Measurements from ENCODE around the gene VASH2.
"Not testable (repeated sequence)": the region's sequence is repeated elsewhere in the genome, so short reads cannot be mapped to it uniquely, and the experiment has no call there.

Gene VASH2

GRCh38 chr1:212913638-212914037 is 36.7 kb upstream of the VASH2 start:
- H4K8ac ChIP-seq (ENCODE audit: low read length); H3K36me3 ChIP-seq (ENCODE audit: control insufficient read depth in 1 of 2, insufficient read depth in 2 of 2, low read depth in 1 of 2, low read length in 2 of 2); H3K4ac ChIP-seq (ENCODE audit: low read depth in 1 of 2, low read length in 2 of 2); H4K91ac ChIP-seq (ENCODE audit: low read length); H3K18ac ChIP-seq (ENCODE audit: low read depth in 1 of 2, low read length in 2 of 2); H3K14ac ChIP-seq (ENCODE audit: low read length in 2 of 2); H3K9ac ChIP-seq (ENCODE audit: low read length); H2BK120ac ChIP-seq (ENCODE audit: low read depth, low read length); H3K27me3 ChIP-seq (ENCODE audit: control insufficient read depth in 1 of 2, insufficient read depth in 1 of 2, low read length in 2 of 2); DNase-seq; H2AK5ac ChIP-seq (ENCODE audit: low read length, severe bottlenecking); H3K23ac ChIP-seq (ENCODE audit: low read length in 2 of 2); H2BK5ac ChIP-seq (ENCODE audit: low read depth, low read length, poor library complexity, severe bottlenecking); H3K4me2 ChIP-seq (ENCODE audit: low read length, poor library complexity, severe bottlenecking); H3K4me3 ChIP-seq (ENCODE audit: insufficient read depth in 1 of 2, low read depth in 1 of 2, low read length in 2 of 2); H2BK15ac ChIP-seq (ENCODE audit: low read depth, poor library complexity, severe bottlenecking); H2BK12ac ChIP-seq (ENCODE audit: low read length in 2 of 2); H3K9me3 ChIP-seq (ENCODE audit: control insufficient read depth, low read length); H3K79me1 ChIP-seq (replicated peaks; ENCODE audit: low read length, poor library complexity, severe bottlenecking); H3K4me1 ChIP-seq (ENCODE audit: control insufficient read depth, insufficient read depth, low read depth, low read length); H3K27ac ChIP-seq (ENCODE audit: low read length, poor library complexity, severe bottlenecking); H2AFZ ChIP-seq (ENCODE audit: low read depth, low read length): not testable (repeated sequence)
- 60% methylated on average over 1 of the region's 3 CpGs for WGBS

DNA sequence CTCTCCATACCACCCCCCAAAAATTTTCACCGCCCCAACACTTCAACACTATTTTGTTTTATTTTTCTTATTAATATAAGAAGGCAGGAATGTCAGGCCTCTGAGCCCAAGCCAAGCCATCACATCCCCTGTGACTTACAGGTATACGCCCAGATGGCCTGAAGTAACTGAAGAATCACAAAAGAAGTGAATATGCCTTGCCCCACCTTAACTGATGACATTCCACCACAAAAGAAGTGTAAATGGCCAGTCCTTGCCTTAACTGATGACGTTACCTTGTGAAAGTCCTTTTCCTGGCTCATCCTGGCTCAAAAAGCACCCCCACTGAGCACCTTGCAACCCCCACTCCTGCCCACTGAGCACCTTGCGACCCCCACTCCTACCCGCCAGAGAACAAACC is 36.2 kb upstream of the VASH2 start:
- not testable (repeated sequence) for H3K9me3 ChIP-seq (ENCODE audit: control insufficient read depth, low read length); H3K23ac ChIP-seq (ENCODE audit: low read length in 2 of 2); H3K27me3 ChIP-seq (ENCODE audit: control insufficient read depth in 1 of 2, insufficient read depth in 1 of 2, low read length in 2 of 2); H3K9ac ChIP-seq (ENCODE audit: low read length); DNase-seq; H3K4me1 ChIP-seq (ENCODE audit: control insufficient read depth, insufficient read depth, low read depth, low read length); H3K18ac ChIP-seq (ENCODE audit: low read depth in 1 of 2, low read length in 2 of 2); H4K8ac ChIP-seq (ENCODE audit: low read length); H3K79me1 ChIP-seq (replicated peaks; ENCODE audit: low read length, poor library complexity, severe bottlenecking); H2AK5ac ChIP-seq (ENCODE audit: low read length, severe bottlenecking); H3K14ac ChIP-seq (ENCODE audit: low read length in 2 of 2); H2BK12ac ChIP-seq (ENCODE audit: low read length in 2 of 2); H3K27ac ChIP-seq (ENCODE audit: low read length, poor library complexity, severe bottlenecking); H2BK5ac ChIP-seq (ENCODE audit: low read depth, low read length, poor library complexity, severe bottlenecking); H3K36me3 ChIP-seq (ENCODE audit: control insufficient read depth in 1 of 2, insufficient read depth in 2 of 2, low read depth in 1 of 2, low read length in 2 of 2); H3K4me2 ChIP-seq (ENCODE audit: low read length, poor library complexity, severe bottlenecking); H2BK15ac ChIP-seq (ENCODE audit: low read depth, poor library complexity, severe bottlenecking); H2AFZ ChIP-seq (ENCODE audit: low read depth, low read length); H4K91ac ChIP-seq (ENCODE audit: low read length); H3K4me3 ChIP-seq (ENCODE audit: insufficient read depth in 1 of 2, low read depth in 1 of 2, low read length in 2 of 2); H3K4ac ChIP-seq (ENCODE audit: low read depth in 1 of 2, low read length in 2 of 2); H2BK120ac ChIP-seq (ENCODE audit: low read depth, low read length)
- WGBS = 69% methylated on average over 3 of the region's 5 CpGs

DNA sequence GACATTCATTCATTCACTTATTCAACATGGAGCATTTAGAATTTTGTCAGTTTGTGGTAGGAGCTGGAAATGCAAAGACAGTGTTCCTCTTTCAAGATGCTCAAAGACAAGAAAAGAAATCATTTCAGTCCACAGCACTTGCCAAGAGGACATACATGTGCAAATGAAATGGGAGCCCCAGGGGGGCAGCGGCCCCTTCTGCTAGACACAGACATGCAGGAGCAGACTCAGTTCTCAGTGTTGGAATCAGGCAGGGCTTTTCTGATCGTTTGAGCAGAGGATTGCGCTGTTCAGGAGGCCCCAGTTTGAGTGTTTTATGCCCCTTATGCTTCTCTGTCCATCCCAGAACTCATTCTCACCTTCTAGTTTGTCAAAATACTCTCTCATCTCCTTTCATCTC is 35.6 kb upstream of the VASH2 start:
- Histone ChIP-seq H3K9ac (ENCODE audit: low read length) (no peak overlapping the region), H2BK5ac (ENCODE audit: low read depth, low read length, poor library complexity, severe bottlenecking) (no peak overlapping the region), H3K18ac (ENCODE audit: low read depth in 1 of 2, low read length in 2 of 2) (no peak overlapping the region), H3K9me3 (ENCODE audit: control insufficient read depth, low read length) (no peaks in the 10 kb centered on the region), H2AFZ (ENCODE audit: low read depth, low read length) (no peak overlapping the region), H3K79me1 (replicated peaks; ENCODE audit: low read length, poor library complexity, severe bottlenecking) (no peaks in the 10 kb centered on the region), H2BK120ac (ENCODE audit: low read depth, low read length) (no peak overlapping the region), H4K91ac (ENCODE audit: low read length) (no peak overlapping the region), H4K8ac (ENCODE audit: low read length) (no peak overlapping the region), H3K27me3 (ENCODE audit: control insufficient read depth in 1 of 2, insufficient read depth in 1 of 2, low read length in 2 of 2) (peaks cover 0 to 10% of the 10 kb centered on the region in 2 experiments), H2BK15ac (ENCODE audit: low read depth, poor library complexity, severe bottlenecking) (no peak overlapping the region), H3K27ac (ENCODE audit: low read length, poor library complexity, severe bottlenecking) (no peak overlapping the region), H3K4me3 (ENCODE audit: insufficient read depth in 1 of 2, low read depth in 1 of 2, low read length in 2 of 2) (no peak overlapping the region), H3K14ac (ENCODE audit: low read length in 2 of 2) (no peak overlapping the region), H3K4me2 (ENCODE audit: low read length, poor library complexity, severe bottlenecking) (no peak overlapping the region), H3K23ac (ENCODE audit: low read length in 2 of 2) (no peak overlapping the region), H2BK12ac (ENCODE audit: low read length in 2 of 2) (no peak overlapping the region), H3K4me1 (ENCODE audit: control insufficient read depth, insufficient read depth, low read depth, low read length) (peaks cover 6% of the 10 kb centered on the region), H3K4ac (ENCODE audit: low read depth in 1 of 2, low read length in 2 of 2) (no peak overlapping the region), H3K36me3 (ENCODE audit: control insufficient read depth in 1 of 2, insufficient read depth in 2 of 2, low read depth in 1 of 2, low read length in 2 of 2) (no peaks in the 10 kb centered on the region), H2AK5ac (ENCODE audit: low read length, severe bottlenecking) (no peak overlapping the region)
- DNase-seq = no peak
- WGBS = 51% methylated on average over 3 of the region's 3 CpGs

DNA sequence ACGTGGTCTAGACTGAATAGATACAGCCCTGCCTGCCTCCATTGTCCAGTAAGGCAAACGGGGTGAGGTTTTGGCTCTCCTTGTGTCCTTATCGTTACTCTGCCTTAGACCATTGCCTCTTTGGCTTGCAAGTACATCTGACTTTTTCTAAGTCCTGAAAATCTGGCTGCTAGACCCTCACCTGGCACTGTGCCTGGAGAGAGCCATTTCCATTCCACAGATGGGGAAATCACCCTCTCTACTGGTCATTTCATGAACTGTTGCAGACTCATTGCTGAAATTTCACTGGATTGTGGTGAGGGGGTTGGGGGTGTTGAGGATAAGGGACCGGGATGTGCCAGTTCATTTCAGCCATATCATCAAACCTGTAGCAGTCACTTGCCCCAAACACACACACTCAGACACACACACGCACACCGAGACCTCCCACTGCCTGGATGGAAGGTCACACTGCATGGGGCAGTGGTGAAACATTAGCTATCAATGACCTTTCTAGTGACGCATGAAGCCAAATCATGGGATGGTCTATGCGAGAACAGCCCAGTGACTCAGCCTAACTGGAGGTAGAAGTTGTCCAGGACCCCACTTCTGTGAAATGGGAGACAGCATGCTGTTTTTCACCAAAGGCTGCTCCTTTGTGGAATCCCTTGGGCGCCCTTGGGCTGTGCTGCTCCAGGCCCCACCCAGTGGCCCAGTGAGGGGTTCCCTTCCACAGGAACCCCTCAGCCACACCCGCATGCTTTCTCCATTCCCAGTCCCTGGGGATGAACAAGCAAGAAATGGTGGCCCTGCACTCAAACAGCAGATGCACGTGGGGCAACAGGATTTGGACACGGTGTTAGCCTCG is 34.9 kb upstream of the VASH2 start:
- Histone ChIP-seq H3K14ac (ENCODE audit: low read length in 2 of 2) (no peak overlapping the region), H3K79me1 (replicated peaks; ENCODE audit: low read length, poor library complexity, severe bottlenecking) (no peaks in the 10 kb centered on the region), H3K4me3 (ENCODE audit: insufficient read depth in 1 of 2, low read depth in 1 of 2, low read length in 2 of 2) (no peak overlapping the region), H3K4me1 (ENCODE audit: control insufficient read depth, insufficient read depth, low read depth, low read length) (peaks cover 6% of the 10 kb centered on the region), H2AFZ (ENCODE audit: low read depth, low read length) (no peak overlapping the region), H3K4me2 (ENCODE audit: low read length, poor library complexity, severe bottlenecking) (no peak overlapping the region), H2BK120ac (ENCODE audit: low read depth, low read length) (no peak overlapping the region), H3K27me3 (ENCODE audit: control insufficient read depth in 1 of 2, insufficient read depth in 1 of 2, low read length in 2 of 2) (peaks cover 0 to 16% of the 10 kb centered on the region in 2 experiments), H3K18ac (ENCODE audit: low read depth in 1 of 2, low read length in 2 of 2) (no peak overlapping the region), H3K36me3 (ENCODE audit: control insufficient read depth in 1 of 2, insufficient read depth in 2 of 2, low read depth in 1 of 2, low read length in 2 of 2) (no peaks in the 10 kb centered on the region), H4K8ac (ENCODE audit: low read length) (no peak overlapping the region), H3K9me3 (ENCODE audit: control insufficient read depth, low read length) (no peaks in the 10 kb centered on the region), H2BK12ac (ENCODE audit: low read length in 2 of 2) (no peak overlapping the region), H3K27ac (ENCODE audit: low read length, poor library complexity, severe bottlenecking) (no peak overlapping the region), H3K23ac (ENCODE audit: low read length in 2 of 2) (no peak overlapping the region), H3K9ac (ENCODE audit: low read length) (peak overlapping the region; percentile 30), H2AK5ac (ENCODE audit: low read length, severe bottlenecking) (no peak overlapping the region), H4K91ac (ENCODE audit: low read length) (no peak overlapping the region), H2BK5ac (ENCODE audit: low read depth, low read length, poor library complexity, severe bottlenecking) (no peak overlapping the region), H3K4ac (ENCODE audit: low read depth in 1 of 2, low read length in 2 of 2) (no peak overlapping the region), H2BK15ac (ENCODE audit: low read depth, poor library complexity, severe bottlenecking) (no peak overlapping the region)
- peak; percentile 36 for DNase-seq
- WGBS = 75% methylated on average over 12 of the region's 13 CpGs

Measured in mesenchymal stem cell (in vitro differentiated cells and primary cell).